Stomach (tissue), 19 donors: ENCODE results near the gene GOLIM4. TPM values are rescaled to one million over a fixed set of nuclear protein-coding genes. Genes with fewer than 3 reads are reported as not detected.

Experiments used
- DNase-seq, 2 donors: peaks; one replicate each; pipeline versions ENCODE4 v3.0.0 to v3.0.0-alpha.2; 2013 to 2019
- H3K27ac ChIP-seq, 5 donors: fragments of 200-600 bp in 4 of 5; sonication (generic) in 4 of 5; one replicate each; pipeline ENCODE4 v1.5.1; 2013 to 2019; ENCODE audit warnings: mild to moderate bottlenecking in 1 of 5, moderate library complexity in 1 of 5
- H3K27me3 ChIP-seq, 3 donors: fragments of 200-600 bp; sonication (generic); one replicate each; pipeline ENCODE4 v1.5.1; 2017 to 2019; ENCODE audit warnings: mixed run types in 1 of 3
- H3K36me3 ChIP-seq, 4 donors: fragments of 200-600 bp; sonication (generic); 1 replicate in 3 of 4; 2 replicates in 1 of 4; pipeline ENCODE4 v1.5.1; 2016 to 2019
- H3K4me1 ChIP-seq, 4 donors: fragments of 200-600 bp; sonication (generic); one replicate each; pipeline ENCODE4 v1.5.1; 2016 to 2019
- H3K4me3 ChIP-seq, 4 donors: fragments of 200-600 bp; sonication (generic) in 3 of 4; one replicate each; pipeline ENCODE4 v1.5.1; 2016 to 2019; ENCODE audit warnings: mild to moderate bottlenecking in 1 of 4
- H3K9me3 ChIP-seq, 4 donors: fragments of 200-600 bp; sonication (generic); one replicate each; pipeline ENCODE4 v1.5.1; 2016 to 2019
- EP300 ChIP-seq: sonication (generic); formaldehyde crosslinking; IDR thresholded peaks from one replicate; pipeline ENCODE4 v1.6.1; 2017; ENCODE audit warnings: antibody characterized with exemption
- POLR2A ChIP-seq, 4 donors: fragments of 450-650 bp; IDR thresholded peaks; one replicate each; pipeline ENCODE4 v1.6.1; 2016; ENCODE audit warnings: antibody characterized with exemption in 4 of 4, control low read depth in 2 of 4, mild to moderate bottlenecking in 1 of 4, moderate library complexity in 1 of 4
- POLR2AphosphoS5 ChIP-seq, 3 donors: sonication (generic); formaldehyde crosslinking; IDR thresholded peaks; one replicate each; pipeline ENCODE4 v1.6.1; 2016; ENCODE audit warnings: antibody characterized with exemption in 3 of 3
- WGBS, 5 donors: extraction: QIAGEN DNeasy Blood & Tissue Kit in 3 of 5; methylation state at CpG; one replicate each; pipeline versions ENCODE4 v1.1.5 to v1.1.7; 2013 to 2018; 5-methylcytosine and 5-hydroxymethylcytosine counted together
- intact Hi-C: fragments of 100-400 bp; cut with DNase I; formaldehyde crosslinking; loops from one replicate; pipeline ENCODE4 v1.15.1; 2023; ENCODE audit warnings: low total_unique reads
- long read RNA-seq, 10 donors: transcript quantifications; one replicate each; lab custom pipeline, GENCODE V29; 2026
- polyA plus RNA-seq, 3 donors: library from polyadenylated mRNA; stranded (reverse); fragments of 200-250 nt; gene quantifications; one replicate each; pipeline ENCODE4 v1.2.3, GENCODE V29; 2013
- total RNA-seq, 5 donors: library from RNA; depleted of rRNA; stranded (reverse); fragments of >200 nt; gene quantifications; one replicate each; pipeline versions ENCODE4 v1.1.0 to v1.2.3, GENCODE V29; 2014 to 2016
- TF ChIP-seq, protein P1 (sequence below), 7 experiments: fragments of 450-650 bp in 4 of 7; fragments of 200-600 bp in 3 of 7; sonication (generic) in 3 of 7; IDR thresholded peaks; one replicate each; pipeline ENCODE4 v1.5.1; 2016 to 2019; ENCODE audit warnings: antibody characterized with exemption in 7 of 7, control low read depth in 2 of 7, mild to moderate bottlenecking in 1 of 7
- donor health status: healthy with polysubstance abuse.
- donor health status: Bipolar disorder and iron deficiency.
- donor health status: healthy.

The GOLIM4 gene, protein sequence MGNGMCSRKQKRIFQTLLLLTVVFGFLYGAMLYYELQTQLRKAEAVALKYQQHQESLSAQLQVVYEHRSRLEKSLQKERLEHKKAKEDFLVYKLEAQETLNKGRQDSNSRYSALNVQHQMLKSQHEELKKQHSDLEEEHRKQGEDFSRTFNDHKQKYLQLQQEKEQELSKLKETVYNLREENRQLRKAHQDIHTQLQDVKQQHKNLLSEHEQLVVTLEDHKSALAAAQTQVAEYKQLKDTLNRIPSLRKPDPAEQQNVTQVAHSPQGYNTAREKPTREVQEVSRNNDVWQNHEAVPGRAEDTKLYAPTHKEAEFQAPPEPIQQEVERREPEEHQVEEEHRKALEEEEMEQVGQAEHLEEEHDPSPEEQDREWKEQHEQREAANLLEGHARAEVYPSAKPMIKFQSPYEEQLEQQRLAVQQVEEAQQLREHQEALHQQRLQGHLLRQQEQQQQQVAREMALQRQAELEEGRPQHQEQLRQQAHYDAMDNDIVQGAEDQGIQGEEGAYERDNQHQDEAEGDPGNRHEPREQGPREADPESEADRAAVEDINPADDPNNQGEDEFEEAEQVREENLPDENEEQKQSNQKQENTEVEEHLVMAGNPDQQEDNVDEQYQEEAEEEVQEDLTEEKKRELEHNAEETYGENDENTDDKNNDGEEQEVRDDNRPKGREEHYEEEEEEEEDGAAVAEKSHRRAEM
- 100 to 1,000 TPM in 1 of 5 donors, 10 to 100 TPM in 4; 23.7 to 102 (median 44.4) TPM for total RNA-seq
- 10 to 100 TPM in 1 of 3 donors, 1 to 10 TPM in 2; 7.6 to 11.7 (median 9.0) TPM for polyA plus RNA-seq
- long read RNA-seq, donor 1, full-length matches to known transcripts = 1 of 8 reads
- long read RNA-seq, donor 1, partial matches to known transcripts = 7 of 8 reads
- long read RNA-seq, donor 1, other reads (novel, unspliced or antisense) = 0 of 8 reads
- long read RNA-seq, donor 2, full-length matches to known transcripts = 2 of 2 reads
- long read RNA-seq, donor 2, partial matches to known transcripts = 0 of 2 reads
- long read RNA-seq, donor 2, other reads (novel, unspliced or antisense) = 0 of 2 reads
- long read RNA-seq, donor 3 = 0 reads
- long read RNA-seq, donor 4 = 0 reads
- long read RNA-seq, donor 5, full-length matches to known transcripts = 1 of 1 reads
- long read RNA-seq, donor 5, partial matches to known transcripts = 0 of 1 reads
- long read RNA-seq, donor 5, other reads (novel, unspliced or antisense) = 0 of 1 reads
- long read RNA-seq, donor 6 = 0 reads
- long read RNA-seq, donor 7, full-length matches to known transcripts = 1 of 6 reads
- long read RNA-seq, donor 7, partial matches to known transcripts = 5 of 6 reads
- long read RNA-seq, donor 7, other reads (novel, unspliced or antisense) = 0 of 6 reads
- long read RNA-seq, donor 8 = 0 reads
- long read RNA-seq, donor 9 = 0 reads
- long read RNA-seq, donor 10, full-length matches to known transcripts = 1 of 1 reads
- long read RNA-seq, donor 10, partial matches to known transcripts = 0 of 1 reads
- long read RNA-seq, donor 10, other reads (novel, unspliced or antisense) = 0 of 1 reads

DNA sequence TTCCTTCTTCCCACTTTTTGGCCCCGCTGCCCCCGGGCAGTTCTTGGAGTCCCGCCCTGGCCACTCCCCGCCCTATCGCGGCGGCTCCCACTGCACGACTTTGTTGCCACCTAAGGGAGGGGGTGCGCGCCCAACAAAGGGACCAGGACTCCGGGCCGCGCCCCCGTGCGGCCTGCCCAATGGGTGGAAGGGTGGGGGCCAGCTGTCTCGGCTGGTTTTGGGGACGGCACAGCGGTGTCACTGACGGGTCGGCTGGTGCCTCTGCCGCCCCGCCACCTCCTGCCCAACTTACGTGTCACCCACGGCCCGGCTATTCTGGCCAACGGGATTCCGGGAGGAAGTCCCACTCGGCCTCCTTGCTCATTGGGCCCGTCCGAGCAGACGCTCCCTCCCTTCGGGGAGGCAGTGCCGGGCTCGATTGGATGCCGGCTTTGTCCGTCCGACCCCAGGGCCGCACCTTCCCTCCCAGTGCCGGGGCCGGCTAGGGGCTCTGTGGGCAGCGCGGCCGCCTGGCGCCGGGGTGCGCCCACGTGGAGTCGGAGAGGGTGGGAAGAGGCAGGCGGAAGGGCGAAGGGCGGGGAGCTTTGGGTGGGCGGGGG lies at the start of gene GOLIM4:
Gene GOLIM4, minus strand, starts transcription at position 314 of the 599 bp plus-strand sequence. CDS start 639 bp downstream, outside the sequence.
- peak within 1 kb of the TSS; percentile 94 to 99 (median 97) for H3K27ac ChIP-seq
- H3K4me3 ChIP-seq = peak within 1 kb of the TSS; percentile 80 to 93 (median 86)
- WGBS, 5 donors = 0 to 1% (median 0%) methylated on average over 14 to 52 of the region's 52 CpGs
- H3K4me1 ChIP-seq = peaks cover 6 to 50% (median 37%) of the 10 kb centered on the region in 4 donors
- H3K36me3 ChIP-seq = no peaks in the 10 kb centered on the region
- no peaks in the 10 kb centered on the region for H3K9me3 ChIP-seq
- peak; percentile 94 to 98 for DNase-seq
- TF ChIP-seq POLR2AphosphoS5 (IDR thresholded peaks at IDR 0.05) (peak; percentile 62 to 90 (median 88)), EP300 (no peak), POLR2A (IDR thresholded peaks at IDR 0.05) (peak in 2 of 4 donors; percentile 69 to 85)
- TF ChIP-seq, protein P1, sequence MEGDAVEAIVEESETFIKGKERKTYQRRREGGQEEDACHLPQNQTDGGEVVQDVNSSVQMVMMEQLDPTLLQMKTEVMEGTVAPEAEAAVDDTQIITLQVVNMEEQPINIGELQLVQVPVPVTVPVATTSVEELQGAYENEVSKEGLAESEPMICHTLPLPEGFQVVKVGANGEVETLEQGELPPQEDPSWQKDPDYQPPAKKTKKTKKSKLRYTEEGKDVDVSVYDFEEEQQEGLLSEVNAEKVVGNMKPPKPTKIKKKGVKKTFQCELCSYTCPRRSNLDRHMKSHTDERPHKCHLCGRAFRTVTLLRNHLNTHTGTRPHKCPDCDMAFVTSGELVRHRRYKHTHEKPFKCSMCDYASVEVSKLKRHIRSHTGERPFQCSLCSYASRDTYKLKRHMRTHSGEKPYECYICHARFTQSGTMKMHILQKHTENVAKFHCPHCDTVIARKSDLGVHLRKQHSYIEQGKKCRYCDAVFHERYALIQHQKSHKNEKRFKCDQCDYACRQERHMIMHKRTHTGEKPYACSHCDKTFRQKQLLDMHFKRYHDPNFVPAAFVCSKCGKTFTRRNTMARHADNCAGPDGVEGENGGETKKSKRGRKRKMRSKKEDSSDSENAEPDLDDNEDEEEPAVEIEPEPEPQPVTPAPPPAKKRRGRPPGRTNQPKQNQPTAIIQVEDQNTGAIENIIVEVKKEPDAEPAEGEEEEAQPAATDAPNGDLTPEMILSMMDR (IDR thresholded peaks at IDR 0.05) = no peak
- H3K27me3 ChIP-seq = no peaks in the 10 kb centered on the region
- intact Hi-C loops = no loop called here

DNA sequence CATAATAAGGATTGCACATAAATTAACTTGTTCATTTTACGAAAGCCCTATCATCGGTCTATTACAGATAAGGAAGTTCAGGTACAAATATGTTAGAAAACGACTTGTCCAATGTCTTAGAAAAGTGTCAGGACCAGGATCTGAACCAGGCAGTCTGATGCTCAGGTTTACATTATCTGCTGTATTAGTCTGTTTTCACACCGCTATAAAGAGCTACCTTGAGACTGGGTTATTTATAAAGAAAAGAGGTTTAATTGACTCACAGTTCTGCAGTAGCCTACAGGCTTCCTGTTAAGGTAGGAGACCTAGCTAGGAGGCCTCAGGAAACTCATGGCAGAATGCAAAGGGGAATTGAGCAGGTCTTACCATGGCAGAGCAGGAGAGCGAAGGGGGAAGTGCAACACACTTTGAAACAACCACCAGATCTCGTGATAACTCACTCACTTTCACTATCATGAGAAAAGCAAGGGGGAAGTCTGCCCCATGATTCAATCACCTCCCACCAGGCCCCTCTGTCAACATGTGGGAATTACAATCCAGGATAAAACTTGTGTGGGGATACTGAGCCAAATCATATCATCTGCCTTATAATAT lies 45.8 kb upstream of the GOLIM4 start:
- WGBS, 5 donors = 80 to 89% (median 87%) methylated on average over 6 of the region's 6 CpGs
- no peak for DNase-seq

DNA sequence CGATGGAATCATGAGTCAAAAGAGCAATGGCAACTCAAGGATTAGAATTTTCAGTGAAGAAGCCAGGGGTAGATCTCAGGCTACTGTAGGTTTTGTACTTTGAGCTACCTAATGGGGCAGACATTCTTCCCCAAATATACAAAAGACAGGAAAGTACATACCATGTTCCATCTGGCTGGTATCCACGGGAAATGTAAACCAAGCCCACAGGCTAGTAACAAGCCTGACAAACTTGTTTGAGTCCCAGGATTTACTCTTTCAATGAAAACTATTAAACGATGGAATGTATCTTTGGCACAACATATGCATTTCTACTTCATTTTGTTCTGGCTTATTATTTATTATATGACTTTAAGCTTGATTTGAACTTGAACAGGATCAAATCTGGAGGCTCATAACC lies 44.2 kb upstream of the GOLIM4 start:
- intact Hi-C loops = no loop called here
- WGBS, 5 donors = 43 to 48% (median 46%) methylated on average over 3 of the region's 3 CpGs

More for the DNA sequence above, 45.8 kb upstream of the GOLIM4 start:
- Histone ChIP-seq H3K27me3 (no peaks in the 10 kb centered on the region), H3K9me3 (no peaks in the 10 kb centered on the region), H3K36me3 (no peaks in the 10 kb centered on the region), H3K4me1 (peaks cover 0 to 10% (median 0%) of the 10 kb centered on the region in 4 donors), H3K27ac (no peak overlapping the region), H3K4me3 (no peak overlapping the region)
- intact Hi-C loops = no loop called here
- TF ChIP-seq, protein P1 (IDR thresholded peaks at IDR 0.05) = no peak
- no peak for TF ChIP-seq POLR2A (IDR thresholded peaks at IDR 0.05)
- no peak for TF ChIP-seq EP300
- no peak for TF ChIP-seq POLR2AphosphoS5 (IDR thresholded peaks at IDR 0.05)

More for the DNA sequence above, 44.2 kb upstream of the GOLIM4 start:
- Histone ChIP-seq H3K4me1 (peaks cover 0 to 10% (median 0%) of the 10 kb centered on the region in 4 donors), H3K9me3 (no peaks in the 10 kb centered on the region), H3K27ac (no peak overlapping the region), H3K27me3 (no peaks in the 10 kb centered on the region), H3K36me3 (no peaks in the 10 kb centered on the region), H3K4me3 (no peak overlapping the region)
- TF ChIP-seq, protein P1 (IDR thresholded peaks at IDR 0.05) = no peak
- TF ChIP-seq EP300 (no peak), POLR2A (IDR thresholded peaks at IDR 0.05) (no peak), POLR2AphosphoS5 (IDR thresholded peaks at IDR 0.05) (no peak)
- DNase-seq = no peak
